Kidney capillary endothelial cell (primary cell): ENCODE results near the gene NT5DC3.

ENCODE experiments used
- DNase-seq: peaks from one replicate; pipeline ENCODE4 v3.0.0-alpha.2; 2018; ENCODE audit warnings: low spot score

NT5DC3 gene

DNA sequence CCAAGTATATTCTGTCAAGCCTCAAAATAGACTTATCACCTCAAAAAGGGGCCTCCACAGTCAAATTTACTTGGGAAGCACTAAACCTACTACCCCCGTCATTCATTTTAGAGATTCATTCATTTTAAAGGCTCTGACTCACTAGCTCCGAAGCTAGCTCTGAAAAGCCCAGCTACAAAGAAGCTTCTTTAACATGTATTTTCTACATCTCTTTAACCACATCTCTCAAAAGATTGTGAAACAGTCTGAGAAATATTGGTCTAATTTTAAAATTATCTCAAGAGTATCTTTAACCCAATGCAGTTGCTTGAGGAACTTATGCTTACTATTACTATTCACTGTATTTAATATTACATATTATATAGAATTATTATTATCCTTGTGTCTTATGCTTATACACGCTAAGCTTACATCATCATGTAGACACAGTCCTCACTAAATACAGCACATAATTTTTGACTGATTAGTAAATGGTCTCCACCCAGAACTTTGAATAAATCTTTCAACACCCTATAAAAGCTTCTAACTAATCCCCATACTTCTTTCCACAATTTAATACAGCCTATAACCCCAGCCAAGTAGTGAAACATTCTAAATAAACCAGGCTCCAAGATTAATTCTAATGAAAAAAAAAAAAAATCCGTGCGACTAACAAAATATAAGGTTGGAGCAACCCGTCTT, 7.8 kb downstream of the NT5DC3 start:
- DNase-seq = no peak

DNA sequence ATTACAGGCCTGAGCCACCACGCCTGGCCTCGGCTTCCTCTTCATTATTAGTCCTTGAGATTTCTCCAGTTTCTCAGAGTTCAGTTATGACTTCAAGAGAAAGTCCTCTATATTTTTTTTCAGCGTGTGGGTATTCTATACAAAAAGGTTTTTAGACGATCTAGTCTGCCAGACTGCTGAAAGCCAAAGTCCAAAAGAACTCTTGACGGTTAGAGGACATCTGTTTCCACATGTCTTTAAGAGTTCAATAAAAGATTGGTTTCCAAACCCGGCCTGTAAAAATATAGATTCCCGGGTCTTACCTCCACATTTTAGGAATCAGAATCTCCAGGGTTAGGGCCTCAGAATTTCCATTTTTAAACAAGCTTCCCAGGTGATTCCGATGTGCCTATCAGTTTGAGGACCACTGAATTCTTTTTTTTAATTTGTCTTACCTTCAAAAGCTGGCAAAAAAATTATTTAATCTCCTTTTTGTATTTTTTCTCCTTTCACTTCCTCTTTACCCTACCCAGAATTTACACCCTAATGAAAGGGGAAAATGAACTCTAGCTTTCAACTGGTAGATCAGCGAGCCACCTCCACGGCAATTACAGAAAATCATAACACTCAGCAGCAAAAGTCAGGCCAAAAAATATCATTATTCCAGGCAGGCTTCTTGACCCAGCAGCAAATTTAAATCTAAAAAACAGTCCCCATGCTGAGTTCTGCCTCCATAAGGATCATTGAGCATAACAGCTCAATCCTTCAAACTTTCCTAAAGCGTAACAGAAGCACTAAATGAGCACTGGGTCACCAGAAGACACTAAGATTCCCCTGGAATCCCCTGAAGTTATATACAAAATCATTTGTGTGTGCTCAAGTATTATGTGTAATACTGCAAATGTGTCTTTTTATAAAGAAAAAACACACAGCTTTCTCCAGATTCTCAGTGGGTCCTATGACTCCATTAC, 8.7 kb downstream of the NT5DC3 start:
- no peak for DNase-seq

DNA sequence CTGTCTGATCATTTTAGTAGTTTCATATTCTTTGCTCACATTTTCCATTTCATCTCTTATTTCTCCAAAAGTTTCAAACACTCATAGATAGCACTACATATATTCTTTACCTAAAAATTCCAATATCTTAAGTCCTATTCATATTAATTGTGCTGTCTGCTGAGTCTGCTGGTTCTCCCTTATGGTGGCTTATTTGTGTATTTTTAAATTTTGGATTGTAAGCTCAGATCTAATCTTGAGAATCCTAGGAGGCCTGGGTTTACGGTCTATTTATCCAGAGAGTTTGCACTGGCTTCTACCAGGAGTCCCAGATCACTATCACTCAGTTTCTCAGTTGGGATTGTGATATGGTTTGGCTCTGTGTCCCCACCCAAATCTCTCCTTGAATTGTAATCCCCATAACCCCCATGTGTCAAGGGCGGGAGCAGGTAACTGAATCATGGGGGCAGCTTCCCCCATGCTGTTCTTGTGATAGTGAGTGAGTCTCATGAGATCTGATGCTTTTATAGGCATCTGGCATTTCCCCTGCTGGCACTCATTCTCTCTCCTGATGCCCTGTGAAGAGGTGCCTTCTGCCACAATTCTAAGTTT, 10.2 kb downstream of the NT5DC3 start:
- no peak for DNase-seq

DNA sequence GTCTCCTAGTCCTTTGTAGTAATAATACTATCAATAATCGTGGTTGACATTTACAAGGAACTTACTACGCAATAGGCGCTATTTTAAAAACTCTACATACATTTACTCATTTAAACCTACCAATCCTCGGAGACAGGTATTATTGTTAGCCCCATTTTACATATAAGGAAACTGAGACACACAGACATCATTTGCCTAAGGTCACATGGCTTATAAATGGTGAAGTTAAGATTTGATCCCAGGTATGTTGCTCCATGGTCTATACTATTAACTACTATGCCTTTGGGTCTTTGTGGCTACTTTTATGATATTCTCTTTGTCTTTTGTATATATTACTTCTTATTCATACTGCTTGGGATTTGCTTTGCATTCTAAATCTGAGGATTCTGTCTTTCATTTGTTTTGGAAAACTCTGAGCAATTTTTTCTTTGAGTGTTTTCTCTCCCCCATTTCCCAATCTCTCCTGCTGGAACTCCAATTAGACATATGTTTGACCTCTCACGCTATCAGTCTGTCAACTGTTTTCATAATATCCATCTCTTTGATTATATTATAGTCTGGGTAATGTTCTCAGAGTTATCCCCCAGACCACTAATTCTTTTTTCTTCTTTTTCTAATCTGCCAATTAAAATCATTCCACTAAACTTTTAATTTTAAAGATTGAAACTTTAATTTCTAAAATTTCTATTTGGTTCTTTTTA, 10.9 kb downstream of the NT5DC3 start:
- DNase-seq = no peak

DNA sequence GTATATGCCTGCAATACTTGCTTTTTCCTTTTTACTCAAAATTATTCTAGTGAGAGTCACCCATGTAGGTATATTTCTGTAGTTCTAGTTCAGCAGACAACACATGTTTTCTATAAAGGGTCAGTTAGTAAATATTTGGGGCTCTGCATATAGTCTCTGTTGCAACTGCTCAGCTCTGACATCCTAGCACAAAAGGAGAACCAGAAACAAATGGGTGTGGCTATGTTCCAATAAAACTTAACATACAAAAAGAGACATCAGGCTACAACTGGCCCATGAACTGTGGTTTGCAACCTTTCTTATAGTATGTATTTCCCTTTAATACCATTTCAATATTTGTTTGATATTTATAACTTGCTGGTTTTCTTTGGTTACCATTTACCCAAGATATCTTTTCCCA, 11.9 kb downstream of the NT5DC3 start:
- no peak for DNase-seq

DNA sequence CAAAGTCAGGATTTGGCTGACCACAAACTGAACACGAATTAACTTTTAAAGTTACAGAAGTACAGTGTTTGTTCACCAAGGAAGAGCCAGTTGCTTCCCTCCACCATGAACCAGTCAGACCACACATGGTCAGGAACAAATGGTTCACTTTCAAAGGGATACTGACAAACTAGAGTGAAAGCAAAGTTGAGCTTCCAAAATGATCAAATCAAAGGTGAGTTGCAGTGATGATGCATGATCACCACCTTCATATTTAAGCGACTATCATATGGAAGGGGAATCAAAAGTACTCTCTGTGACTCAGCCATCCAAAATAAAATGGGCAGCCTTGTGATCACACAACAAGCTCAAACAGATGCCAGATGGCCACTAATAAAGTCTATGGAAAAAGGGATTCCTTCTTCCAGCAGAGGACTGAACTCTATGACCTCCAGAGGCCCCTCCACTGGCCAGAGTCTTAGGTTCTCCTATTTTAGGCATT, 13.1 kb downstream of the NT5DC3 start:
- DNase-seq = no peak

DNA sequence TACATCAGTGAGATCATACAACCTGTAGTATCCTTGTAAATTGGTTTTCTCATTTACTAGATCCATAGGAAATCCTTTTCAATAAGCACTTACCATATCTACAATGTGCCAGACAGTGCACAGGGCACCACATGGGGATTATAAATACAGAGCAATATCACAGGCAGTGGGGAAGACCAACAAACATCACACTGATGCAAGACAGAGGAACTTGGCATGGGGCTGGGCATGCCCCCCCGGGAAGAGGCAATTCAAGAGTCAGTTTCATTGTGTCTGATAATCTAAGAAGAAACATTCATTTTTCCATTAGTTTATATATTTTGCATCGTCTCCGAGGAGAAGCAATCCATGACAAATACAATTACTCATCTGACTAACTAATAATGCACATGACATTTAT, 16.2 kb downstream of the NT5DC3 start:
- no peak for DNase-seq

DNA sequence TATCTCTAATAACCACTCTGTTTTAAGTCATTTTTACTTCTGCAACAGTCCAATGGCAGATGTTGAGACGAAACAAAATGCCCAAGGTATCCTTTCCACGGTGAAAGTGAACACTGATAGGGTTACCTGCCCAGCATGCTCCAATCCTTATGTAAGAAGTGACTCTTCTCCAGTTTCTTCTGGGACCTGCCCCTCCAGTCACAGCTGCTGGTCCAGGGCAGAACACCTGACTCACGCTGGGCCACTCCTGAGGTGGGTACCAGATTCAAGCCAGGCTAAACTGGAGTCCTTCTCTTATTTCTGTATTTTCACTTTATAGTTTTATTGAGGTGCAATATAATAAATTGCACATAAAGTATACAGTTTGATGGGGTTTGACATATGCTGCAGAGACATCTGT, 16.7 kb downstream of the NT5DC3 start:
- no peak for DNase-seq

DNA sequence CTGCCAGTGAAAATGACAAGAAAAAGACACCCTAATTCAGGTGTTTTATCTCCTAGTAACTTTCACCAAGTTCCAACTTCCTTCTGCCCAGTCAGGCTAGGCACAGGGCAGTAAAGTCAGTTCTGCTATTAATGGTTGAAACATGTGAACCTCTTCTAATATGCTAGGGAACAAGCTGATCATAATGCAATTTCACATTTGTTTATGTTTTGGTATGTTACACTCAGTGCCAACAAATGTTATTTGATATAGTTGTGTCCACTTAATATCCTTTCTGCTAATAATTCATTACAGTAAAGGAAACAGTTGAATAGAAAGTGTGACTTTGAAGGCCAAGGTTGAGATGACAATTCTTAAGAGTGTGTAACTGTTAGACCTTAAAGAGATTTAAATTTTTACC, 17.2 kb downstream of the NT5DC3 start:
- DNase-seq = no peak

DNA sequence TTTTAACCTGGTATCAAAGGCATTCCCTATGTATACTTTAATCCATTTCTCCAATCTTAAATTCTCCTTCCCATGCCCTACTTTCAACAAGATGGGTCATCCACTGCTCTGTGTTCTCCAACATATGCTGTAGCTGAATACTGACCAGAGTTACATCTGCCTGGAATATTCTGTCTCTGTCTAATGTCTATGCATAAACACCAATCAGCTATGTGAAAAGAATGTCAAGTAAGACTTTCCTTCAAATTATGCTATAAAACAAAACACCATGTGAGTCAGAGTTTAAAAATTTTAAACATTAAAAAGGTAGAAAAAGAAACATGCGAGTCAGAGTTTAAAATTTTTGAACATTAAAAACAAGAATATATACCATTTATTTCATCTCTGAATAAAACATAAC, 19.3 kb downstream of the NT5DC3 start:
- no peak for DNase-seq

DNA sequence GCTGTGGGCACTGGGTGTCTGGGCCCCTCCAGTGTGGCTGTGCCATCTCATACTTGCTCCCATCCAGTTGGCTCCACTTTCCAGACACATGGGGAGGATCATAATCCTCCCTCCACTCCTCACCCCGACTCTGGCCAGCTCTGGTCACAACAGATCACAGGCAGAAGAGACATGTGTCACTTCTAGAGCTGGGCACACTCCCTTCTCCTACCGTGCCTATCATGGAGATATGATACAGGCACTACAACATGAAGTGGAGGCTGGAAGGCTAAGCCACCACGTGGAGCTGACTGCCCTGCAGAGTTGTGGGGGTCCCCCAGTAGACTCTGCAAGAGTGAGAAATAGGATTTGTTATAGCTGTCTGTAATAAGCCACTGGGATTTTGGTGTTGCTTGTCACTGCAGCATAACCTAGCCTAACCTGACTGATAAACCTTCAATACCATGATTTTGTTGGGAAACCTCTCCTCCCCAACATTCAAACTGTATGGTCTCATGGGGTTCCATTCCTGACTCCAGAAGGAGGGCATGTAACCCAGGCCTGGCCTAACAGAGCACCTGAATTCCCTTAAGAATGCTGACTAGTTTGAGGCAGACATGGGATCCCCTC, 20.0 kb downstream of the NT5DC3 start:
- DNase-seq = no peak

DNA sequence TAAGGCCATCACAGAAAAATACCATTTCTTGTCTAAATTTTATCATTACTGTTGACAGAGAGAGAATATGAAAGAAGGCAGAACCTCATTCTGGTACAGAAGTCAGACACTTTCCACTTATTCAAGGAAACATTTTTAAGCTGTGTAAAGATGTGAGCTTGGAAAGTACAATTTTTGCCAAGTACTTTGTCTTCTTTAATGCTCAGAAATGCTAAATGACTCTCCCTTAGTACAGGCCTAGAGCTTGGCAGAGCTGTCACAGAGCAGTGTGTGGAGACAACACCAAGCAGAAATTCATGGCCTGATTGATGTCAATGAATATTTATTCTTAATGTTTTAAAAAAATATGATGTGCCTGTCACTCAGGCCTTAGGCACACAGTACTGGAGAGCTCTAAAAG, 20.7 kb downstream of the NT5DC3 start:
- no peak for DNase-seq

DNA sequence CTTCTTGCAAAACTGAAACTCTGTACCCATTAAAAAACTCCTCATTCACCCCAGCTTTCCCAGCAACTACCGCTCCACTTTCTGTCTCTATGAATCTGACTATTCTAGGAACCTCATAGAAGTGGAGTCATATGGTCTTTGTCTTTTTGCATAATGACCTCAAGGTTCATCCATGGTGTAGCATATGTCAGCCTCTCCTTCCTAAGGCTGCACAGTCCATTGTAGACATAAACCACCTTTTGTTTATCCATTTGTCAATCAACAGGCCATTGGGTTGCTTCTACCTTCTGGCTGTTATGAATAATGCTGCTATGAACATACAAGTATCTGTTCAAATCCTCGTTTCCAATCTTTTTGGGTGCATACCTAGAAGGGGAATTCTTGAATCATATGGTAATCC, 21.1 kb downstream of the NT5DC3 start:
- no peak for DNase-seq

DNA sequence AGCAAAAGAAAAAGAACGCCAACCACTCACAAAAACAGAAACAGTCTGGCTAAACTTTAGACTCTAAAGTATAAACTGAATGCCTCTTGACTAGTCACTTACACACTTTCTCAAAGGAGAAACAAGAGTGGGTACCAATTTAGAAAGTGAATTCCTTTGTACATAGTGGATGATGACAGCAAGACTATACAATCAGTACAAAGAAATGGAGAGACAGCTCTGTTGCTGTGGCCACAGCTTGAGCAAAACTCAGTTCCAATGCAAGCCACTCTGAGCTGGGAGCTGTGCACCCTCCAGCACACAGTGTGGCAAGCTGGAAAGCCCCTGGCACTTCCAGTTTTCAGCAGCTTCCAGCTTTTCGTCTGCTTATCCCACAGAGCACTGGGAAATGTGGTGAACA, 21.7 kb downstream of the NT5DC3 start:
- no peak for DNase-seq

DNA sequence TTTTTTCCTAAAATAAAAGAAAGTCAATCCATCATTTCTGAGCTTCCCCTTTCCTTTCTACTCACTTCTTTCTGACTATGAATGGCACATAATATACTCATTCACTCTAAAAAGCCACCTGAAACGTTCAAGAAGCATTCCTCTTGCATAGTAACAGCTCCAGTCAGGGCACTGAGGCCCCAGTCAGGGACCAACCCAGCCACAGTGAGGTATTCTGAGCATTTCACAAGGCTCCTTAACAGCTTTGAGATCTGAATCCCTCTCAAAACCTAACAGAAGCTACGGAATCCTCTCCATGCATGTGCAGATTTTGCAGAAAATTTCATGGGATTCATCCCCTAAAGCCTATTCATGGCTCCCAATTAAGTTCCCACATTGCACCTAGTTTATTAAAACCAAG, 23.2 kb downstream of the NT5DC3 start:
- DNase-seq = no peak

DNA sequence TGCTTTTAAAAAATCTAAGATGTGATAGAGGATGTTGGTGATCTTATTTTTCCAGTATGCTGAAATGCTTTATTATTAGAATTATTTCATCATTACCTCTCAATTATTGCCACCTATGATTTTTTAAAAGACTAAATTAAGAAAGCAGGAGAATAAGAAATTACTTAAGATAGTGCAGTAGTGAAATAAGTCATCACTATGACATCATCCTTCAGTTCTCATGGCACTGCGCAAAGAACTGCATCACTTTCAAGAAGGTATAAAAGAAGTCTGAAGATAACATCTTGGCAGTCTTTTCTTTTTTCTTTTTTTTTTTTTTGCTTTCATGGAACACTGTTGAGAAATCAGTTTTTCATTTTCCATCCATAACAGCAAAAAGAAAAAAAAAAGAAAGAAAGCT, 24.4 kb downstream of the NT5DC3 start:
- no peak for DNase-seq

DNA sequence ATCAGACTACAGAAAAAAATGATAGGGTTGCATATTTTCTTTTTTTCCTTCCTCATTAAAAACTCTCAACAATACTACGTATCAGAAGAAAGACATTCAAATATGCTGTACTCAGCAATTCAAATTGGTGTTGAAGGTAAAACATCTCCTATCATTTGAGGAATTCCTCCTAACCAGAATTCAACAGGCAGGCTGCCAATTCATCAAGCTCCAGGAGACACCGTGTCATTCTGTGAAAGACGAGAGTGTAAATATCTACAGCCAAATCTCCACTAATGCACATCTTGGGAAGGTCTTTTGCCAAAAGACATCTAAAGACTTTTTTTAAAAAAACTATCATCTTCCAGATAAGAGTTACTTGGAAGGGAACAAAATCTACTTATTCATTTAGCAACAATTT, 26.6 kb downstream of the NT5DC3 start:
- no peak for DNase-seq

DNA sequence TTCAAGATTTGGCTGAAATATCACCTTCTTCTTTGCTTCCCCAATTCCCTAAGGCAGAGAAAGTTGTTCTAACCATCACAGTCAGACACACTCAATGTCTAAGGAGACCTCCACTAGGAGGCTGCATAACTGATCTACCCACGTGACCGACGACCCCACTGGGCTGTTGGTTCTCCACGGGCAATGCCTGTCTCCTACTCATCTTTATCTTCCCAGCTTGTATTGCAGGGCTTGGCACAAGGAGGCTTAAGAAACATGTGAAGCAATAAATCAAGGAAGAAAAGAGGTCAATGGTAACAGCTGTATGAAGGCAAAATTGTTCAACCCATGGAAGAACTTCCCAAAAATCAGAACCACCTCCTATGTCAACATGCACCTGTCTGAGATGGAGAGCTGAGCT, 27.1 kb downstream of the NT5DC3 start:
- DNase-seq = no peak

DNA sequence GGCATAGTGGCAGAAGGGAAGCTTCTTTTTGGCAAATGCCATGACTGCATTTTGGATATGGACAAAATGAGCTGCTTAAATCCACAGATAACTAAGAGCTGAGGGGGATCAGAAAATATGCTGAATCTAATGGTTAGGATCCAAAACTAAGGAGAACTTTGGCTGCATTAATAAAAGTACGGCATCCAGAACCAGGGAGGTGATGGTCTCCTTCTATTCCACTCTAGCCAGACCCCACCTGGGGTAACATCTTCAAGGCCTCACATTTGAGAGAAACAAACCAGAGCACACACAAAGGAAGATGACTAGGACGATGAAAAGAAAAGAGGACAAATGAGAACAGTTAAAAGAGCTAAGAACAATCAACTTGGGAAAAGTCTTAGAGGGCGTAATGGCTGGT, 27.6 kb downstream of the NT5DC3 start:
- DNase-seq = no peak

DNA sequence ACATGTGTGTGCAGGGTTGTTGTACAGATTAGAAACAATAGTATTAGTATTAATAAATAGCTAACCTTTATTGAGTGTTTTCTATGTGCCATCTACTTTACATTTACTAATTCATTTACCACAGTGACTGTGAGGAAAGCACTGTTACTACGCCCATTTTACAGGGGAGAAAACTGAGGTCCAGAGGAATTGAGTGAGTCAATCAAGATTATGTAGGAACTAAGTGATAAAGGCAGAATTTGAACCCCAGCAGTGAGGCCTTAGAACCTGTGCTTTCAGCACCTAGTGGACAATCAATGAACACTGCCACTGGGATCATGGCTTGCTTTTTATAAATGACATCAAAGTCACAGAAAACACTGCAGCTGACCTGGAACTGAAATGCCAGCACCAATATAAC, 28.2 kb downstream of the NT5DC3 start:
- no peak for DNase-seq

DNA sequence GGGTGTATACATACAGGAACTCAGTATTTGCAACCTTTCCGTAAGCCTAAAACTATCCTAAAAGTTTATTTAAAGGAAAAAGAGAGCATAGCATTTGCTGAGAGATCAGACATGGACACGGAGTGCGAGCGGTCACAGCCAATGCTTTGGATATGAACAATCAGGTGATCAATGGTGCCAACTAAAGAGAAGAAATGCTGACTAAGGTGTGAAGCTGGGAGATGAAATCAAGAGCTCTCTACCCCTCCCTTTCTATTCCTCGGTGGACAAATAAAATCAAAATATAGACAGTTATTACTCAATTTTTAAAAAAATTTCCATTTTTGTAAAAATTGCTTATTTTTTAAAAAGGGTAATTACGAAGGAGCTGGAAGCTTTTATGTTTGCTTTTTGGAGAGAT, 29.2 kb downstream of the NT5DC3 start:
- DNase-seq = no peak

DNA sequence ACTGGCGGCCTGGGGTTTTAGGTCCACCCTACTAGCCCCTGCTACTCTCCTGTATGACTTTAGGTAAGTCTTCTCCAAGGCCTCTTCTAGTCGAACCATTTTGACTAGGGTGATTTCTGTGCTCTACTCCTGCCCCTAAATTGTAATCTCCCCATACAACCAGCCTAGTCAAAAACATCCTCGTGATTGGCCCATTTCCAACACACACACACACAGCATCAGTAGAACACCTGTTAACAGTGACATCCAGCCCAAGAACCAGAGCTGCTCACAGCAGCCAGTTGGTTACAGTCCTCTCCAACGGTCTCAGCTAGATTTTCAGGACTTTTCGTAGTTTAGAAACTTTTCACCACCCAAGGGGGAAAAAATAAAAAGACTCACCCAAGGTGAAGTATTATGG, 30.9 kb downstream of the NT5DC3 start:
- no peak for DNase-seq
